ENCODE data around the gene SHE.

GRCh38 chr1:154469844-154470560, 32.2 kb downstream of the SHE start:
- TF ChIP-seq FOS (IDR thresholded peaks at IDR 0.05; ENCODE audit: borderline replicate concordance, insufficient read depth, low read length) (no peak), POLR2A (IDR thresholded peaks at IDR 0.05; ENCODE audit: low read depth, low read length) (no peak)
